Right kidney (tissue), 1 donor: Measurements from ENCODE around the gene CEP63.
A peak's percentile ranks its signal among the peaks of the same experiment; 100 is the strongest.

Experiments
- DNase-seq: peaks from one replicate; pipeline ENCODE4 v3.0.0-alpha.2; 2016

Gene CEP63

DNA sequence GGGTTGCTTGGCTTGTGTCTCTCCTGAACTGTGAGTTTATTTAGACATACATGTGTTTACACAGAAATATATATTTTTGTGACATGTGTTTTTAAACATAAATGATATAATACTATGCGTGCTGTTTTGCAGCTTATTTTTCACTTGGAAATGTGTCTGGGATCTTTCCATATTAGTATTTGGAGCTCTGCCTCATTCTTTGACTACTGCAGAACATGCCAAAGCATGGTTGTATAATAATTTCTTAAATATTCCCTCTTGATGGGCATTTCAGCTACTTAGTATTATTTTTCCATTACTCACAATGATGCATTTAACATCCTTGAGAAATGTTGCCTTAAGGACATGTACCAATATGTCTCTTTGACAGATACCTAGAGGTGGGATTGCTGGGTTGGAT, 19.5 kb upstream of the CEP63 start:
- DNase-seq: no peak

DNA sequence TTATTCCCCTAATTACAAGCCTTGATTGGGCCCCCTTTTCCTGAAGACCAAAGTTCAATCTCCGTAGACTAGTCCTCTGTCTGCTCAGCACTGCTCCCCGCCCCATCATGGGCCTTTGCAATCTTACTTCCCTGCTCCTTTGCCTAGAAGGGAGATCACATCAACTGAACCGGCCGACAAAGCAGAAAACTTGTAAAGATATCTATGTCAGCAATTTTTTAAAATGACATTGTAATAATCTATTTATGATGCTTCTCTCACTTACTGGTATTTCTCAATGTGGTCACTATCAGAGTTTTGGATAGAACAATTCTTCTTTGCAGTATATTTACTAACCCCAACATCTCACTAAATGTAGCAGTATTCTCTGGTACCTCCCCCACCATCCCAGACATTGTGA, 17.3 kb upstream of the CEP63 start:
- DNase-seq: no peak

DNA sequence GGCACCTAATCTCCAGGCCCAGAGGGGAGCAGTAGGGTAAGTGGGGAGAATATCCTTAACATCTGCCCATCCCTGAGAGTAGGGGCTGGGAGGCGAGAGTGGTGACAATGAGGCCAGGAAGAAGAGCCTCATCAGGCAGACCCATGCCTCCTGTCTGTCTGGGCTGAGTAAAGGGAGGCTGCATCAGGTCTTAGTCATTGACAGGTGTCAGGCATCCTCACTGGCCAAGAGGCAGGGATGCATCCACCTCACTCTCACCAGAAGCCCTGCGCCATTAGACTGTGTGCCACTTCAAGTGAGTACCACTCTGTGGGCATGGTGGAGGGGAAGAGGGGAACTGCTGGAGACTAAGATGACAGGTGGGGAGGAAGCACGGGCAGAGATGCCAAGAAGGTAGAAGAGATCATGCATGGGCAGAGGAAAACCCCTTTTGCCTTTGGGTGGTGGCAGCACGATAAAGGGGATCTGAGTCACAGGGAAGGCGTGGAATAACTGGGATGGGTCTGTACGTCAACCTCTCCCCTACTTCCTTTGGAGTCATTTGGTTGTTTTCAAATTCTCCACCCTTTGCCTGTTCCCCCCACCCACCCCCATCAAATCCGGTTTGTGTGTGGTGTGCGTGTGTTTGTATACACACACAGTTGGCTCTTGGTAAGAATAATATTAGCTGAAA, 14.2 kb upstream of the CEP63 start:
- DNase-seq: no peak

DNA sequence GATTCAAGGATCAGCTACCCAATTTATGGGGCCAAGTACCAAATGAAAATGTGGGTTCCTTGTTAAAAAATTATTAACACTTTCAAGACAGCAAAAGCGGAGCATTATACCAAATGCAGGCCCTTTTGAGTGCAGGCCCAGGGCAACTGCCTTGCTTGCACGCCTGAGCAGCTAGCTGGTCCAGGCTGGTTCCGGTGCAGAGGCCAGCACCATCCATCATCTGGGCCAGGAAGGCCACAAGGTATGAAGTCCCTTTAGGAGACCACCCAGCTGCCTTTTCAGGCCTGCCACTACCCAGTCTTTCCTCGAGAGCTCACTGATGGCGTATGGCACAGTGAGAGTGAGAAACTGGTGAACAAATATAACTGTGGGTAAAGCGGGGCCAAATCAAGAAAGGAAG, 13.0 kb upstream of the CEP63 start:
- no peak for DNase-seq

DNA sequence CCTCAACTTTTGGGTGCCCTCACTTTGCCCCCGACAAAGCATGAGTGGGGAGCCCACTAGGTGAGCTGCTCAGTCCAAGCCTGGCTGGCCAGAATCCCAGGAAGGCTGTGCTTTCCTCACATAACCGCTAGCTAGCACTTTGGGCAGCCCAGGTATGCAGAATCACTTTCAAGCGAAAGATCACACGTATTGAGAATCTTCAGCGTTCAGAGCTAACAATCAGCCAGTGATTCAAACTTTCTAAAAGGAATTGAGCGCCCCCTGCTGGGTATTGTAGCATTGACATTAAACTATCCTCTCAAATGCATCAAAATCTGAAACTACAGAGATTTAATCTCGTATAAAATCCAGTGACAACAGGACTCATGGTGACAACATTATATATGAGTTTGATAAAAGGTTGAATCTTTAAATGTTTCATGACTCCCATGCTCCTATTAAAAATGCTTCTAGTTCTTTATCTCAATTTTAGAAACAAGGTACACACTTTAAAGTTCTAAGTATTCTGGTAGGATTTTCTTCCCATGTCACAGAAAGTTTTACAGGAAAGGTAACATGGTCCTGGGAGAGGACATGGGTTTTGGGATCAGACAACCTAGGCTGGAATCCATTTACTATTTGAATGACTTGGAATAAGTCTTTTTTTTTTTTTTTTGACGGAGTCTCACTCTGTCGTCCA, 11.8 kb upstream of the CEP63 start:
- peak; percentile 54 for DNase-seq

DNA sequence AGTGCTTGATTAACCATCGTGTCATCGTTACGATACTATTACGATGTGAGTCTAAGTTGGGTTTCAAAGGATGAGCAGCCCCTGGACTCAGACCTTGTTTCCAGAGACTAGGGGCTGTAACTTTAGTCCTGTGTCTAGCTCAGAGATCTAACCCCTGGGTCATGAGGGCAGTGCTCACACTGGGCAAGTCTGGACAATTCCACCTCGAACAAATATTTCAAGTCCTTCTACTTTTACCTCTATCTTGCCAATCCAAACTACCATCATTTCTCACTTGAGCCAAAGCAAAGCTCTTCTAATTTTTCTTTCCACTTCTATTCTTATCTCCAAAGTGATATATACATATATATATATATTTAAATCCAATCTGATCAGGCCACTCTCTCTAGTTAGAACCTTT, 10.9 kb upstream of the CEP63 start:
- DNase-seq: no peak

DNA sequence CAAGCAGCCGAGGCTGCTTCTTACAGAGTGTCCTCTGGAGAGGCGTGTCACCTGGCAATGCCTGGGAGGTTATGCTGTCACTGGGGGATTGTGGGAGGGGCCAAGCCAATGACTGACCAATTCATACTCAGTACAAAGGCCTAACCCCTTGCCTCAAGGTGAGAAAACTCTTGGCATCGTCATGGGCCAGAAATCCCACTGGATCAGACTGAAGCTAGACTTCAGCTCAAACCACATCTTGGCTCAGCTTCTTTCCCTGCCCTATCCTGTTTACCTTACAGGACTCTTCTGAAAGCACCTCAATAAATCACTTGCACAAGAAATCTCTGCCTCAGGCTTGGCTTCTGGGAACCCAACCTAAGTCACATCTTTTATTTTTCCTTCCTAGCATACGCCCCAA, 9.6 kb upstream of the CEP63 start:
- no peak for DNase-seq

DNA sequence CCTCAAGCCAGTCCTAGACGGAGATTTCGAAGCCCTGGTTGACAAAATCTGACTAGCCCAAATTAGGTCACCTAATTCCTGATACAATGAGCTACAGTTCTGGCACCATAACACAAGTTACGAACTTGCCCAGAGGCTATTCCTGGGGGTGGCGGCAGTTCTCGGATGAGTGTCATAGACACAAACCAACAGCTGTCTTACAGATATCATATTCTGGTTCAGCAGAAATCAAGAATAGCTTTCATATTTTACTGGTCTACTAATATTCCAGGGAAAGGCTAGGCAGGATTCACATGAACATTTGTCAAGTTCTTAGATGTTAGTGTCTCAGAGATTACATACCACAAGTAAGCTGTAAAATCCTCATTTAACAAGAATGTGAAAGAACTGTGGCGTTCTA, 8.9 kb upstream of the CEP63 start:
- no peak for DNase-seq

DNA sequence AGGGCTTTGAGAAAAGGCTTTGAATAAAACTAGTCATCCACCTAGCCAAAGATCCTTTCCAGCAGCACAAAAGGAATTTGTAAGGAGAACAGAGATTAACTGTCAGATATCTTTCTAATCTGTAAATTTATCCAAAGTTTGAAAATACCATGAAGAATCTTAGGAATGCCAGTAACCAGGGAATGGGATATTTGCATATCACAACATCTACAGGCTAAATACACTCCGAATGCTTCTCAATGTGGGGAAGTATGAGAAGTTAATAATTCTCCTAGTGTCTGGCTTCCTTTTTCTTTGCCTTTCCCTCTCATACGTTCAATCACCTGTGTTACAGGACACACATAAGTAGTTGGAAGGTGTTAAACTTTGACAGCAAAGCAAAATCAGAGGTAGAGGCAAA, 7.9 kb upstream of the CEP63 start:
- no peak for DNase-seq

DNA sequence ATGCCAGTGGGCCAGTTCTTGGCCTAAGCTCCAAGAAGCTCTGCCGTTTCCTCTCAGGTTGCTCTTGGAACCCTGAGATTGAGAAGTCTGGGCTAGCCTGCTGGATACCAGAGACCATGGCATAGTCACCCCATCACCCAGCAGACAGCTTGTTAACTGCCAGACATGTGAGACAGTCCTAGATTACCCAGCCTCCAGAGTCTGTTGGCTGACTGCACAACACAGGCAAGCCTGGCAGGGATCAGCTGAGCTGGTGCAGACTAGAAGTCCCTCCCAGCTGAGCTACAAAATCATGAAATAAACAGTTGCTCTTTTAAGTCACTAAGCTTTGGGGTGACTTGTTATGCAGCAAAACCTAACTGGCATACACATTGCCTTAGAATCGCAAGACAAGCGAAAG, 5.3 kb upstream of the CEP63 start:
- no peak for DNase-seq

DNA sequence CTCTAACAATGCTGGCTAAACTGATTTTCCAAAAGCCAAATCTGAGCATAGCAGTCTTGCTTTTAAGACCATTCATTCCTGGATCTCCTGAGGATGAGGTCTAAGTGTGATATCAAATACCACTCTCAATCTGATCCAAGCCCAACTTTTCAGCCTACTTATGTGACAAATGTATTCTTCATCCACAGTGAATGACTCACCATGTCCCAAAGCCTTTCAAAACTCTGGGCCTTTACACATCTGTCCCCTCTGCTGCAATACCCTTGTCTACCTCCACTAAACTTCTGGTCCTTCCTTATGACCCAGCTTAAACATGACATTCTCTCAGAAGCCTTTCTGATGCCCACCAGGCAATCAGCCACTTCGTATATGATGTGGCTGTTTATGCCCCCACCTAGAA, 4.7 kb upstream of the CEP63 start:
- DNase-seq: no peak

DNA sequence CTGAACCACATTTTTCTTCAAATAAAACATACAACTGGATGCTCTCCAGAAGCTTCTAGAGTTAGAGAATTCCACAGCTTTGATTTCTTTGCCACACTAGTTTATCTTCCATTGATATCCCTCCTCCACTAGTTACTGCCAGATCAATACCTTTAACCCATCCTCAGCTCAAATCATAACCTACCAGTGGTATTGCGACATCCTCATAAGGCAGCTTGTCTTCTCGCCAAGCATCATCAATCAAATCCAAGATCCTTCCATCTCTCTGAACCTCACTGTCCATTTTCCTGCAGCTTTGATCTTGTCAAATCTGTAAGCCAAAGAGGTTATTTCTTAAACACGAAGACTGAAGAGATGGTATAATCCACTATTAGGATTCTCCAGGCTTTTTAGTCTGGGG, 3.2 kb upstream of the CEP63 start:
- no peak for DNase-seq

DNA sequence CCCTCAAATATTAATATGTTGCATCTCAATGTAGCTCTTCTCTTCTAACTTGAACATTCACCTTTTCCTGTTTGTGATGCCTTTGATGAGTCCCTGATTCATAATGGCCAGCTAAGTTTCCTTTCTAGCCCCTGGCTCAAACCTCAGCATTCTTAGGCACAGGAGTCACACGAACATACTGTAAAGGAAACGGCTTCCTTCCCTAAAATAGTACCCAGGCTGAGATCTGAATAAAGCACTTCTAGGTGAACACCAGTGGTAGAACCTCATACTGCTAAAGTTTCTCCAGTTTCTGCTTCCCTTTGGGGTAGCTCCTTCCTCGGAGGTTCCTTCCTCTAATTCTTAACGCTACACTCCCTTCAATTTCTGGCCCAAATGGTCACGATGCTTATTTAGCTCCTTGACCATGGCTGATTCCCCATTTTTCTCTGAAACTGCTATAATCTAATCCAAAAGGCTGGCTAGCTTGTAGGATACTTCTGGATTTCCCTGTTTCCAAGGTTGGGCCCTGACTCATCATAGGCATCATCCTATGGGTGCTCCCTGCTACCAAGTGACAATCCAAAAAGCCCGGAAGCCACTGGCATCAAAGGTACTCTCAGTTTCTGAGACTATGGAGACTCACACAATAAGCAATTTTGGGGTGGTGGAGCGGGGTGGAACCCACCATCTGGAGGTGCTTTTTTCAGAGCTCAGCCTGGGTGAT, 2.5 kb upstream of the CEP63 start:
- DNase-seq: no peak

DNA sequence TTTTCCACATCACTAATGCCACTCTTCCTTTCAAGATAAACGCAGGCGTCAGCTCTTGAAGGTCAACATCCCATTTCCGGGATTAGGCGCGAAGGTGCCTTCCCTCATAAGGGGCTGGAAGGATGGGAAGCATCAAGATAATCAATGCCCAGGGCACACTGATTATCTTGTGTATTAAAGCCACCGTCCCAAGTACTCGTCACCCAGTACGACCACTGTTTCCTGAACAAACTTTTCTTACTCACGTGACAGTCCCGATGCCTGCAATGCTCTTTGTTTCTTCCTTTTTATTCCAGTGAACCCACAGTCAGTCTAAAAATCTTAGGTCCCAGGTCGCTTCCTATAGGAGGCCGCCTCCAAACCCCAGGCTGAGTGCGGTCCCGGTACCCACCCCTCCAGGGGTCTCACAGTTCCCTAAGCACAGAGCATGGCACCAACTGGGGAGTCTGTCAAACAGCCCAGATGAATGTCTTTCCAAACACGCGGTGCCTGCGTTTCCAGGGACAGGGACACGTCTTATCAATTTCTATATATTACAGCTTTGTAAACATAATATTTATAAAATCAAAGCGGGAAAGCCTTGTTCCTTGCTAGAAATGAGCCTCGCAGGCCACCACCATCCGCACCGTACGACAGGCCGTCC, 661 bp upstream of the CEP63 start:
- DNase-seq: no peak

DNA sequence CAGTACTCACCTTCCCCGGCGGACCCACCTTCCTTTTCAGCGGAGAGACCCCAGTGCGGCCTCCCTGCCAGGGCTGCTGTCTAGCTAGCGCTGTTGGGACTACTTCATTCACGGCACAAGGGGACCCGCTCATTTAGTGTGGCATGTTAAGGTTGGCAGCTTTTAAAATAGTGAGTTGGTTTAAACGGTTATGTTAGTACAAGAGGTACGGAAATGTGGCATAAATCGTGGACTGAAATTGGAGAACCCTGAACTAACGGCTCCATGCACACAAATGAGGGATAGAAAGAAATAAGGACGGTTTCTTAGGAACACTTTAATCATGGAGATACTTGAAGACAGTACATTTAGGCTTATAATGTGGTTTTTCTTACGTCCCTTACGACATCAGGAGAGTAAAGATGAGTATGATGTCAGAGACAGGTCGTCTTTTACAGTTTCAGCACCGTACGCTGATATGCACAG, 752 bp downstream of the CEP63 start:
- DNase-seq: no peak

DNA sequence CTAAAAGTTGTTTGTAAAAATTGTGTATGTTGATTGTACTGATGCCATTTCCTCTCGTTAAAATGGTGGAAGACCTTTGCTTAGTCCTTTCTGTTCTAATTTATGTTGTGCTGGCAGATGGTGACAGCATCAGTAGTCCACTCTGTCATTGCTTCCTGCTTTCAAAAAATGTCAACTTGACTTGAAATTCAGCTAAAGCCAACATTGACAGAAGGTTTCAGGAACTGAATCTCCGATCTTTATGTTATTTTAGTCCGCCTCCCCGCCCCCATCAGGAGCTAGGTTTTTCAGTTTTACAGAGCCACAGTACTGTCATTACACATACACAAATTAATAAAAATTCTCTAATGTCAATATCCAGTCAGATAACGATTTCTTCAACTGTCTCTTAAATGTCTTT, 1.5 kb downstream of the CEP63 start:
- DNase-seq: no peak

DNA sequence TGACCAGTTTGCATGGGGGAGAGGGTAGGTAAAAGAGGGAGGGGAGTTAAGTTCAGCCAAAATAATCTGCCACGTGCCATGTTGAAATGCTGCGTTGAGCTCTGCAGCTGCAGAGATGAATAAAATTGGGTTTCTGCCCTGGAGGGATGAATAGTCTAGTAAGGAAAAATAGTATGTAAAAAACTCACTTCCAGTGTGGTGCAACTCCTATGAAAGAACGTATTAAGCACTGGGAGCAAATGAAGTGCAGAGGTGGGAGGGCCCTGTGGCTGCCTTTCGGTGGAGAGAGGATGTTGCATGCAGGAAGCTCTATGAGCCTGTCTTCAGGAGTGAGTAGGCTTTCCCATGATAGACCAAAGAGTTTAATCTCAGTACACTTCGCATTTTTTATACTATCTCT, 8.6 kb downstream of the CEP63 start:
- no peak for DNase-seq

DNA sequence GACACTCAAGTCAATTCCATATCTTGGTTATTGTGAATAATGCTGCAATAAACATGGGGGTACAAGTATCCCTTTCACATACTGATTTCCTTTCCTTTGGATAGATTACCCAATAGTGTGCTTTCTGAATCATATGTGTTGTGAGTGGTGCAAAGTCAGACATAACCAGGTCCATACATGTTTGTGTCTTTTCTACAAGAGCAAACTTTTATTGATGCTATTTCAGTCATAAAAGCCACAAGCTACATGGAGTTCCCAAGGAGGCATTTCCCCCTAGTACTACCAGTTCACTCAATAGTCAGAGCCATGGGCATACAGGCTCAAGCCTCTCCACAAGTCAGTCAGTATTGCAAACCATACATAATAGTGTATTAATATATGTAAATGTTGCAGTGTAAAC, 10.1 kb downstream of the CEP63 start:
- DNase-seq: no peak

DNA sequence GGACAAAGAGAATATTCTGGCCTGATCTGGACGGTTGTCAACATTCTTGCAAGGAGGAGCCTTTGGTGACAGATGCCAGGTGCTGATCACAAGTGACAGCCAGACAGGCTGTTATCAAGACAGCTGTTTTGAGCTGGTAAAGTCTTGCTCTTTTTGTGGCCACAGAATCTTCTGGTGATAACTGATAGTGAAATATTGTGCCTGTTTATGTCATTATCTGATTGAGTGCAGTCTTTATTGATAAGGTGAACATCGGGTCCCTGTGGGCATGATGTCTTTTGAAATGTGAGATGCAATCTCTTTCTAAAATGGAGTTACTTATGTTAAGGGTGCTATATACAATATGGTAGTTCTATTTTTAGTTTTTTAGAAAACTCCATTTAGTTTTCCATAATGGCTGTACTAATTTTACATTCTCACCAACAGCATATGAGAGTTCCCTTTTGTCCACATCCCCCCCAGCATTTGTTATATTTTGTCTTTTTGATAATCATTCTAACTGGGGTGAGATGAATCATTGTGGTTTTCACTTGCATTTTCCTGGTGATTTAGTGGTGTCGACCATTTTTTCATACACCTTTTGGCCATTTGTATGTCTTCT, 10.7 kb downstream of the CEP63 start:
- DNase-seq: no peak

DNA sequence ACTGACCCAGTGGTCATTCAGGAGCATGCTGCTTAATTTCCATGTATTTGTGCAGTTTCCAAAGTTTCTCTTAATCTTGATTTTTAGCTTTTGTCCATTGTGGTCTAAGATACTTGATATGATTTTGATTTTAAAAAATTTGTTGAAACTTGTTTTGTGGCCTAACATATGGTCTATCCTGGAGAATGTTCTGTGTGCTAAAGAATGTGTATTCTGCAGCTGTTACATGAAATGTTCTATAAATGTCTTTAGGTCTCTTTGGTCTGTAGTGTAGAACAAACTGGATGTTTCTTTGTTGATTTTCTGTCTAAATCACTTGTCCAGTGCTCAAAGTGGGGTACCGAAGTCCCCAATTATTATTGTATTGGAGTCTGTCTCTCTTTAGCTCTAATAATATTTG, 17.4 kb downstream of the CEP63 start:
- DNase-seq: no peak

DNA sequence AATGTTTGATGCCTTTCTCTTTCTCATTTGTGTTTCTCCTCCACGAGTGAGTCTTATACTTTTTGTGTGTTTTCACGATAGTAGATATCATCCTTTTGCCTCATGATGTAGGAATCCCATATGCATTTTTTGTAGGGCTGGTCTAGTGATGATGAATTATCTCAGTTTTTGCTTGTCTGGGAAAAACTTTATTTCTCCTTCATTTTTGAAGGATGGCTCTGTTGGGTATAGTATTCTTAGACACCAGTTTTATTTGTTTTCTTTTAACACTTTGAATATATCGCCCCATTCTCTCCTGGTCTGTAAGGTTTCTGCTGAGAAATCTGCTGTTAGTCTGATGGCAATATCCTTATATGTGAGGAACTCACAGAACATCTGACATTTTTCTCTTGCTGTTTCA, 18.3 kb downstream of the CEP63 start:
- no peak for DNase-seq

DNA sequence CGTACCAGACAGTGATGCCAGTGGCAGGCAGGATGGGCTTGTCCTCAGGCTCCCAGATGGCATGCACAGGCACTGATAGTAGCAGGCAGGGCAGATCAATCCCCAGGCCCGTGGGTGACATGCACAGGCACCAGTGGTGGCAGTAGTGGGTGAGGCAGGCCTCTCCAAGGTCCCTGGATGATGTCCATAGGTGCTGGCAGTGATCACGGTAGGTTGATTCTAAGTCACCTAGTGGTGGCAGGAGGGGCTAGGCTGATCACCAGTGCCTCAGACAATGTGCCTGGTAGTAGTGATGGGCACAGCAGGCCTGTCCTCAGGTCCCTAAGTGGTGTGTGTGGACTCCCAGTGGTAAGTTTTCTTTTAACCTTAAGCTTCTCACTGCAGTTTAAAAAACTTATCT, 19.6 kb downstream of the CEP63 start:
- no peak for DNase-seq

DNA sequence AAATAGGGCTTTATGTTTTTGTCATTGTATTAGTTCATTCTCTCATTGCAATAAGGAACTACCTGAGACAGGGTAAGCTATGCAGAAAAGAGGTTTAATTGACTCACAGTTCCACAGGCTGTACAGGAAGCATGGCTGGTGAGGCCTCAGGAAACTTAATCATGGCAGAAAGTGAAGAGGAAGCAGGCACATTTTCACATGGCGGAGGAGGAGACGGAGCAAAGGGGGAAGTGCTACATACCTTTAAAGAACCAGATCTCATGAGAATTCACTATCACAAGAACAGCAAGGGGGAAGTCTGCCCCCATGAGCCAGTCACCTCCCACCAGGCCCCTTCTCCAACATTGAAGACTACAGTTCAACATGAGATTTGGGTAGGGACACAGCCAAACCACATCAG, 25.6 kb downstream of the CEP63 start:
- no peak for DNase-seq
